ENCODE results near the gene TBC1D12. TPM values are rescaled to one million over a fixed set of nuclear protein-coding genes. Genes with fewer than 3 reads are reported as not detected.

The TBC1D12 gene
- total RNA-seq, 4 donors from 2014 or later: 30.0 to 36.0 (median 32.9) TPM

- Histone ChIP-seq H3K9me3 (no peaks in the 10 kb centered on the region), H3K27me3 (no peaks in the 10 kb centered on the region), H3K36me3 (peaks cover 0 to 15% (median 0%) of the 10 kb centered on the region in 3 donors), H3K4me3 (no peak overlapping the region), H3K4me1 (peaks cover 0 to 34% (median 5%) of the 10 kb centered on the region in 4 donors), H3K27ac (no peak overlapping the region)
- WGBS, 2 donors: 82 to 89% methylated on average over 2 of the region's 2 CpGs
- DNase-seq (ENCODE audit: low spot score in 2 of 2): no peak
- TF ChIP-seq CTCF (IDR thresholded peaks at IDR 0.05): no peak
- TF ChIP-seq EP300 (IDR thresholded peaks at IDR 0.05): no peak
- TF ChIP-seq POLR2A (IDR thresholded peaks at IDR 0.05): no peak
These were observed 91.1 kb downstream of the TBC1D12 start for GRCh38 chr10:94493463-94493862.

- no peaks in the 10 kb centered on the region for H3K27me3 ChIP-seq
- TF ChIP-seq EP300 (IDR thresholded peaks at IDR 0.05) (no peak), CTCF (IDR thresholded peaks at IDR 0.05) (no peak), POLR2A (IDR thresholded peaks at IDR 0.05) (no peak)
- no peak for DNase-seq (ENCODE audit: low spot score in 2 of 2)
- peaks cover 0 to 20% (median 0%) of the 10 kb centered on the region in 3 donors for H3K36me3 ChIP-seq
- WGBS, 2 donors: 68 to 69% methylated on average over 4 of the region's 4 CpGs
- peaks cover 0 to 13% (median 1%) of the 10 kb centered on the region in 4 donors for H3K4me1 ChIP-seq
- H3K9me3 ChIP-seq: no peaks in the 10 kb centered on the region
- H3K27ac ChIP-seq: no peak overlapping the region
- no peak overlapping the region for H3K4me3 ChIP-seq
These were observed 93.7 kb downstream of the TBC1D12 start for GRCh38 chr10:94496010-94496409.

- Histone ChIP-seq H3K4me3 (no peak overlapping the region), H3K4me1 (peaks cover 0 to 6% (median 1%) of the 10 kb centered on the region in 4 donors), H3K36me3 (peaks cover 0 to 27% (median 0%) of the 10 kb centered on the region in 3 donors), H3K9me3 (no peaks in the 10 kb centered on the region), H3K27ac (no peak overlapping the region), H3K27me3 (no peaks in the 10 kb centered on the region)
- no peak for TF ChIP-seq POLR2A (IDR thresholded peaks at IDR 0.05)
- TF ChIP-seq EP300 (IDR thresholded peaks at IDR 0.05): no peak
- TF ChIP-seq CTCF (IDR thresholded peaks at IDR 0.05): no peak
- DNase-seq (ENCODE audit: low spot score in 2 of 2): no peak
- WGBS, 2 donors: 65 to 67% methylated on average over 3 of the region's 3 CpGs
These were observed 94.3 kb downstream of the TBC1D12 start for GRCh38 chr10:94496646-94497045.

GRCh38 chr10:94500063-94500462, 97.7 kb downstream of the TBC1D12 start:
- Histone ChIP-seq H3K4me1 (peaks cover 0 to 6% (median 1%) of the 10 kb centered on the region in 4 donors), H3K36me3 (peaks cover 0 to 32% (median 0%) of the 10 kb centered on the region in 3 donors), H3K27ac (no peak overlapping the region), H3K9me3 (no peaks in the 10 kb centered on the region), H3K4me3 (no peak overlapping the region), H3K27me3 (no peaks in the 10 kb centered on the region)
- no peak for DNase-seq (ENCODE audit: low spot score in 2 of 2)
- TF ChIP-seq CTCF (IDR thresholded peaks at IDR 0.05) (no peak), EP300 (IDR thresholded peaks at IDR 0.05) (no peak), POLR2A (IDR thresholded peaks at IDR 0.05) (no peak)
- WGBS, 2 donors: 58 to 61% methylated on average over 5 of the region's 5 CpGs

GRCh38 chr10:94521276-94522250, 119.2 kb downstream of the TBC1D12 start:
- Histone ChIP-seq H3K9me3 (no peaks in the 10 kb centered on the region), H3K4me1 (no peaks in the 10 kb centered on the region), H3K27me3 (no peaks in the 10 kb centered on the region), H3K27ac (no peak overlapping the region), H3K36me3 (peaks cover 0 to 58% (median 0%) of the 10 kb centered on the region in 3 donors), H3K4me3 (no peak overlapping the region)
- no peak for DNase-seq (ENCODE audit: low spot score in 2 of 2)
- 81 to 82% methylated on average over 5 of the region's 5 CpGs for WGBS, 2 donors
- no peak for TF ChIP-seq POLR2A (IDR thresholded peaks at IDR 0.05)
- TF ChIP-seq EP300 (IDR thresholded peaks at IDR 0.05): no peak
- TF ChIP-seq CTCF (IDR thresholded peaks at IDR 0.05): no peak
